Measurements from ENCODE around the gene KRT37. TPM values are rescaled to one million over a fixed set of nuclear protein-coding genes. Genes with fewer than 3 reads are reported as not detected.
"Not testable (repeated sequence)": the region's sequence is repeated elsewhere in the genome, so short reads cannot be mapped to it uniquely, and the experiment has no call there.

Gene KRT37
- total RNA-seq, 1 experiment from 2014 or later = not detected

GRCh38 chr17:41395611-41396010 is 28.8 kb downstream of the KRT37 start:
- Histone ChIP-seq H3K4ac (ENCODE audit: low read depth, low read length) (no peak overlapping the region), H3T11ph (ENCODE audit: low read length) (no peak overlapping the region), H3K4me2 (ENCODE audit: insufficient read depth, insufficient read length, low read length) (no peak overlapping the region), H3K79me2 (ENCODE audit: insufficient read depth, low read length) (no peaks in the 10 kb centered on the region), H4K8ac (replicated peaks; ENCODE audit: insufficient read length, low read depth, low read length) (no peak overlapping the region), H2AK5ac (ENCODE audit: insufficient read length, low read length) (no peak overlapping the region), H2BK12ac (ENCODE audit: insufficient read length, low read depth, low read length) (no peak overlapping the region), H4K91ac (ENCODE audit: insufficient read length, low read depth, low read length) (no peak overlapping the region), H3K27ac (ENCODE audit: insufficient read length, low read depth, low read length) (no peak overlapping the region), H2BK15ac (ENCODE audit: low read depth, low read length) (no peak overlapping the region), H3K27me3 (ENCODE audit: insufficient read depth, low read length) (no peaks in the 10 kb centered on the region), H2BK5ac (ENCODE audit: insufficient read length, low read length) (no peak overlapping the region), H3K23ac (ENCODE audit: insufficient read length, low read depth, low read length) (no peak overlapping the region), H3K9ac (ENCODE audit: extremely low read depth, insufficient read length, low read length) (no peak overlapping the region), H3K14ac (ENCODE audit: insufficient read depth, low read length) (no peak overlapping the region), H2BK120ac (ENCODE audit: low read depth, low read length, poor library complexity, severe bottlenecking) (no peak overlapping the region), H4K20me1 (ENCODE audit: control insufficient read depth, insufficient read depth, insufficient read length) (no peaks in the 10 kb centered on the region), H2BK20ac (ENCODE audit: low read depth, low read length, poor library complexity, severe bottlenecking) (no peak overlapping the region), H3K4me1 (ENCODE audit: insufficient read depth, low read length) (no peaks in the 10 kb centered on the region), H3K23me2 (ENCODE audit: insufficient read length, low read depth, low read length, poor library complexity, severe bottlenecking) (no peaks in the 10 kb centered on the region), H2AFZ (ENCODE audit: low read length) (no peak overlapping the region), H3K9me3 (ENCODE audit: control insufficient read depth, low read depth, low read length) (no peaks in the 10 kb centered on the region), H3K18ac (ENCODE audit: insufficient read length, low read depth, low read length) (no peak overlapping the region), H4K5ac (ENCODE audit: insufficient read length, low read depth, low read length) (no peak overlapping the region), H3K79me1 (ENCODE audit: insufficient read depth, low read depth, low read length, poor library complexity, severe bottlenecking) (no peaks in the 10 kb centered on the region), H3K56ac (ENCODE audit: insufficient read length, low read depth, low read length) (no peak overlapping the region)
- TF ChIP-seq, protein P1, sequence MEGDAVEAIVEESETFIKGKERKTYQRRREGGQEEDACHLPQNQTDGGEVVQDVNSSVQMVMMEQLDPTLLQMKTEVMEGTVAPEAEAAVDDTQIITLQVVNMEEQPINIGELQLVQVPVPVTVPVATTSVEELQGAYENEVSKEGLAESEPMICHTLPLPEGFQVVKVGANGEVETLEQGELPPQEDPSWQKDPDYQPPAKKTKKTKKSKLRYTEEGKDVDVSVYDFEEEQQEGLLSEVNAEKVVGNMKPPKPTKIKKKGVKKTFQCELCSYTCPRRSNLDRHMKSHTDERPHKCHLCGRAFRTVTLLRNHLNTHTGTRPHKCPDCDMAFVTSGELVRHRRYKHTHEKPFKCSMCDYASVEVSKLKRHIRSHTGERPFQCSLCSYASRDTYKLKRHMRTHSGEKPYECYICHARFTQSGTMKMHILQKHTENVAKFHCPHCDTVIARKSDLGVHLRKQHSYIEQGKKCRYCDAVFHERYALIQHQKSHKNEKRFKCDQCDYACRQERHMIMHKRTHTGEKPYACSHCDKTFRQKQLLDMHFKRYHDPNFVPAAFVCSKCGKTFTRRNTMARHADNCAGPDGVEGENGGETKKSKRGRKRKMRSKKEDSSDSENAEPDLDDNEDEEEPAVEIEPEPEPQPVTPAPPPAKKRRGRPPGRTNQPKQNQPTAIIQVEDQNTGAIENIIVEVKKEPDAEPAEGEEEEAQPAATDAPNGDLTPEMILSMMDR (conservative IDR thresholded peaks at IDR 0.05) = no peak
- no peaks in the 10 kb centered on the region for H3K36me3 Mint-ChIP-seq (ENCODE audit: insufficient read depth in 1 of 3, low read depth in 3 of 3)
- H3K9me3 Mint-ChIP-seq = no peaks in the 10 kb centered on the region; a peak in 1 of 5 replicates
- H3K4me3 Mint-ChIP-seq = no peak overlapping the region
- no peak overlapping the region for H3K27ac Mint-ChIP-seq
- no peak for DNase-seq
- H3K4me1 Mint-ChIP-seq = 0 out of 4 replicates have a peak, but pooled peaks cover 0 to 3% of the 10 kb centered on the region in 2 experiments
- peaks cover 4% of the 10 kb centered on the region for H3K27me3 Mint-ChIP-seq (ENCODE audit: low read depth)
- no CpG with 5 or more reads among the region's 1 CpG for WGBS (ENCODE audit: extremely low coverage, insufficient read length, low lambda C conversion rate)

GRCh38 chr17:41395044-41395443 is 29.3 kb downstream of the KRT37 start:
- not testable (repeated sequence) for H2BK15ac ChIP-seq (ENCODE audit: low read depth, low read length); H2BK20ac ChIP-seq (ENCODE audit: low read depth, low read length, poor library complexity, severe bottlenecking); H3K23me2 ChIP-seq (ENCODE audit: insufficient read length, low read depth, low read length, poor library complexity, severe bottlenecking); H3K9ac ChIP-seq (ENCODE audit: extremely low read depth, insufficient read length, low read length); H3K4me1 ChIP-seq (ENCODE audit: insufficient read depth, low read length); H3K4me1 Mint-ChIP-seq; H3K27me3 ChIP-seq (ENCODE audit: insufficient read depth, low read length); H3K79me2 ChIP-seq (ENCODE audit: insufficient read depth, low read length); H3K79me1 ChIP-seq (ENCODE audit: insufficient read depth, low read depth, low read length, poor library complexity, severe bottlenecking); H2BK12ac ChIP-seq (ENCODE audit: insufficient read length, low read depth, low read length); H3K27ac Mint-ChIP-seq; H4K91ac ChIP-seq (ENCODE audit: insufficient read length, low read depth, low read length); H2AFZ ChIP-seq (ENCODE audit: low read length); H3K9me3 ChIP-seq (ENCODE audit: control insufficient read depth, low read depth, low read length); H2BK120ac ChIP-seq (ENCODE audit: low read depth, low read length, poor library complexity, severe bottlenecking); H3K4me2 ChIP-seq (ENCODE audit: insufficient read depth, insufficient read length, low read length); H3K27me3 Mint-ChIP-seq (ENCODE audit: low read depth); H3K27ac ChIP-seq (ENCODE audit: insufficient read length, low read depth, low read length); H3K4ac ChIP-seq (ENCODE audit: low read depth, low read length); H3K36me3 Mint-ChIP-seq (ENCODE audit: insufficient read depth in 1 of 3, low read depth in 3 of 3); H2BK5ac ChIP-seq (ENCODE audit: insufficient read length, low read length); H3K9me3 Mint-ChIP-seq; H3K18ac ChIP-seq (ENCODE audit: insufficient read length, low read depth, low read length); H4K20me1 ChIP-seq (ENCODE audit: control insufficient read depth, insufficient read depth, insufficient read length); H2AK5ac ChIP-seq (ENCODE audit: insufficient read length, low read length); DNase-seq; H3K14ac ChIP-seq (ENCODE audit: insufficient read depth, low read length); H3T11ph ChIP-seq (ENCODE audit: low read length); H4K8ac ChIP-seq (replicated peaks; ENCODE audit: insufficient read length, low read depth, low read length); H3K4me3 Mint-ChIP-seq; H4K5ac ChIP-seq (ENCODE audit: insufficient read length, low read depth, low read length); H3K56ac ChIP-seq (ENCODE audit: insufficient read length, low read depth, low read length); H3K23ac ChIP-seq (ENCODE audit: insufficient read length, low read depth, low read length)
- WGBS (ENCODE audit: extremely low coverage, insufficient read length, low lambda C conversion rate) = no CpG with 5 or more reads among the region's 12 CpGs
